SKM-1 treated with dmso at 0.1 percent for 144 hours (cell line): ENCODE measurements around the gene VDAC2.
A peak's percentile ranks its signal among the peaks of the same experiment; 100 is the strongest.

Source experiments
- DNase-seq: peaks from one replicate; lab custom pipeline; 2025; ENCODE audit not compliant: unreplicated experiment; lab: John Stamatoyannopoulos, UW

VDAC2 gene

GRCh38 chr10:75229971-75230370 lies 19.4 kb downstream of the VDAC2 start:
- DNase-seq, result no peak

- DNase-seq, result peak; percentile 76
Measured at GRCh38 chr10:75230600-75231038, 20.0 kb downstream of the VDAC2 start.

GRCh38 chr10:75231672-75232581 lies 21.3 kb downstream of the VDAC2 start:
- DNase-seq, result no peak

GRCh38 chr10:75233444-75234016 lies 22.9 kb downstream of the VDAC2 start:
- no peak for DNase-seq

GRCh38 chr10:75234017-75234682 lies 23.6 kb downstream of the VDAC2 start:
- peak; percentile 13 for DNase-seq

GRCh38 chr10:75234683-75235374 lies 24.2 kb downstream of the VDAC2 start:
- DNase-seq, result no peak

- peak; percentile 84 for DNase-seq
Measured at GRCh38 chr10:75235375-75236177, 25.0 kb downstream of the VDAC2 start, which contains the start of gene COMTD1. COMTD1 (minus strand) TSS chr10:75235957; CDS start chr10:75235928, 29 bp downstream.

GRCh38 chr10:75236178-75236825 lies 25.7 kb downstream of the VDAC2 start:
- no peak for DNase-seq

GRCh38 chr10:75238182-75239095 lies 27.8 kb downstream of the VDAC2 start:
- DNase-seq, result no peak

- no peak for DNase-seq
Measured at GRCh38 chr10:75239096-75239790, 28.6 kb downstream of the VDAC2 start.

- no peak for DNase-seq
Measured at GRCh38 chr10:75240329-75241076, 29.9 kb downstream of the VDAC2 start.

- DNase-seq, result no peak
Measured at GRCh38 chr10:75243426-75243825, 32.8 kb downstream of the VDAC2 start.

- no peak for DNase-seq
Measured at GRCh38 chr10:75244487-75245353, 34.1 kb downstream of the VDAC2 start.

- no peak for DNase-seq
Measured at GRCh38 chr10:75245354-75246250, 35.0 kb downstream of the VDAC2 start.

- DNase-seq, result no peak
Measured at GRCh38 chr10:75246506-75246905, 35.9 kb downstream of the VDAC2 start.
